GM18861 (cell line): Measurements from ENCODE around the gene COPZ1.

Source experiments
- ATAC-seq: cut with Tn5 transposase; IDR thresholded peaks from one replicate; pipeline ENCODE4 v1.9.1; 2021; ENCODE audit not compliant: unreplicated experiment

The COPZ1 gene

GRCh38 chr12:54358191-54358944 is 33.4 kb downstream of the COPZ1 start:
- no peak for ATAC-seq

- peak; percentile 94 for ATAC-seq
Observed at GRCh38 chr12:54358945-54359761, 34.2 kb downstream of the COPZ1 start.

GRCh38 chr12:54359762-54360351 is 34.9 kb downstream of the COPZ1 start:
- ATAC-seq, result no peak

GRCh38 chr12:54360717-54361456 is 36.0 kb downstream of the COPZ1 start:
- ATAC-seq, result no peak

GRCh38 chr12:54363047-54363446 is 38.1 kb downstream of the COPZ1 start:
- no peak for ATAC-seq

- no peak for ATAC-seq
Observed at GRCh38 chr12:54363618-54364017, 38.7 kb downstream of the COPZ1 start.

- peak; percentile 38 for ATAC-seq
Observed at GRCh38 chr12:54364413-54364812, 39.5 kb downstream of the COPZ1 start, which contains the start of gene GPR84. Gene GPR84, minus strand, starts transcription at chr12:54364486. Its CDS starts 635 bp downstream, at chr12:54363851.

- peak; percentile 9 for ATAC-seq
Observed at GRCh38 chr12:54368025-54368708, 43.2 kb downstream of the COPZ1 start.

- ATAC-seq, result peak; percentile 55
Observed at GRCh38 chr12:54368709-54369596, 44.0 kb downstream of the COPZ1 start.

- ATAC-seq, result no peak
Observed at GRCh38 chr12:54369597-54370131, 44.7 kb downstream of the COPZ1 start.

GRCh38 chr12:54370171-54370730 is 45.3 kb downstream of the COPZ1 start:
- ATAC-seq, result no peak

- no peak for ATAC-seq
Observed at GRCh38 chr12:54371328-54372112, 46.6 kb downstream of the COPZ1 start.

- ATAC-seq, result no peak
Observed at GRCh38 chr12:54372113-54372806, 47.3 kb downstream of the COPZ1 start.

- ATAC-seq, result no peak
Observed at GRCh38 chr12:54373649-54374561, 49.0 kb downstream of the COPZ1 start.

GRCh38 chr12:54374562-54375258 is 49.8 kb downstream of the COPZ1 start:
- no peak for ATAC-seq

GRCh38 chr12:54375259-54375579 is 50.3 kb downstream of the COPZ1 start:
- ATAC-seq, result no peak
